Testis (tissue), 2 donors: ENCODE results near the gene HIF1A.

Experiments used
- CTCF ChIP-seq, 3 experiments: fragments of 450-650 bp in 2 of 3; fragments of 200-600 bp in 1 of 3; sonication (generic) in 1 of 3; IDR thresholded peaks; one replicate each; pipeline ENCODE4 v1.5.1; 2016 to 2019; ENCODE audit warnings: antibody characterized with exemption in 3 of 3, mild to moderate bottlenecking in 2 of 3, moderate library complexity in 1 of 3
- POLR2A ChIP-seq: fragments of 450-650 bp; IDR thresholded peaks from one replicate; pipeline ENCODE4 v1.6.1; 2017; ENCODE audit warnings: antibody characterized with exemption, mild to moderate bottlenecking, moderate library complexity

DNA sequence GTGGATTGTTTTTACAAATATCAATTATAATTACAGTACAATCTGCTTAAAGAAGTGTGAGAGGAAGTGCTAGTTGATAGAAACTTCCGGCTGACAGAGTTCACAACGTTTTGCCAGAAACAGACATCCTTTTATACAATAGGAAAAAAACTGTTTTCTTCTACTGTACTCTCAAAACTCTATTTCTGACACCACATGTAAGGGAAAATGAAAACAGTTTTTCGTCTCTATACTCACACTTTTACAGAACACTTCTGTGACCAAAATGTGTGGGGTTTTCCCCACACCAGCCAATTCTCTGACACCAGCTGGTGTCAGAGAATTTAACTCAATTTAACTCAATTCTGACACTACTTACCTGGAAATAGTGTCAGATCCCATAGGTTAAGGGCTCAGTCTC lies 24.2 kb upstream of the HIF1A start:
- TF ChIP-seq CTCF (IDR thresholded peaks at IDR 0.05) (no peak), POLR2A (no peak)
